GM18519 (cell line): ENCODE results near the gene WWP2.
"Not testable (repeated sequence)": the region's sequence is repeated elsewhere in the genome, so short reads cannot be mapped to it uniquely, and the experiment has no call there.

Experiments
- ATAC-seq: cut with Tn5 transposase; IDR thresholded peaks from one replicate; pipeline ENCODE4 v1.9.1; 2021; ENCODE audit warnings: mild to moderate bottlenecking, moderate library complexity; ENCODE audit not compliant: unreplicated experiment, low FRiP score

WWP2 gene

DNA sequence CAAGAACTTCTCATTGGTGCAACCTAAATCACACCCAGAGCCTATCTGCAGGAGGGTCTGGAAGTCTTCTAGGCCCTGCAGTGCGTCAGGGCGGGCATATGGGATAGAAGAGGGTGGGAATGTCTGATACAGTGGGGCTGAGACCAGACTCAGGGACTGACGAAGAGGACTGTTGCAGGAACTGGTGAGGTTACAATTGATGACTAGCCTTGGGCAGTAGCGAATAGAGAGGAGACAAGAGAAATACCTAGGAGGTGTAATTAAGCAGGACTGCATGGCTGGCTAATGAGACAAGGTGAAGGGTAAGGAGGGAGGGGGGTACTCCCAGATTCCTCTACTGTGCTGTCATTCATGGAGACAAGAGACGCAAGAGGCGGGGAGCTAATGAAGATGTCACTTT lies 91.3 kb downstream of the WWP2 start:
- no peak for ATAC-seq

DNA sequence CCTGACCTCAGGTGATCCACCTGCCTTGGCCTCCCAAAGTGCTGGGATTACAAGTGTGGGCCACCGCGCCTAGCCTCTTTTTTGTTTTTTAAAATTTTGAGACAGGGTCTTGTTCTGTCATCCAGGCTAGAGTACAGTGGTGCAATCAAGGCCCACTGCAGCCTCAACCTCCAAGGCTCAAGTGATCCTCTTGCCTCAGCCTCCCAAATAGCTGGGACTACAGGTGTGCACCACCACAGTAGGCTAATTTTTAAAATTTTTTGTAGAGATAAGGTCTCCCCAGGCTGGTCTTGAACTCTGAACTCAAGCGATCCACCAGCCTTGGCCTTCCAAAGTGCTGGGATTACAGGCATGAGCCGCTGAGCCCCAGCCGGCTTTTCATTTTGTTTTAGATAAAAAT lies 92.6 kb downstream of the WWP2 start:
- ATAC-seq = not testable (repeated sequence)

DNA sequence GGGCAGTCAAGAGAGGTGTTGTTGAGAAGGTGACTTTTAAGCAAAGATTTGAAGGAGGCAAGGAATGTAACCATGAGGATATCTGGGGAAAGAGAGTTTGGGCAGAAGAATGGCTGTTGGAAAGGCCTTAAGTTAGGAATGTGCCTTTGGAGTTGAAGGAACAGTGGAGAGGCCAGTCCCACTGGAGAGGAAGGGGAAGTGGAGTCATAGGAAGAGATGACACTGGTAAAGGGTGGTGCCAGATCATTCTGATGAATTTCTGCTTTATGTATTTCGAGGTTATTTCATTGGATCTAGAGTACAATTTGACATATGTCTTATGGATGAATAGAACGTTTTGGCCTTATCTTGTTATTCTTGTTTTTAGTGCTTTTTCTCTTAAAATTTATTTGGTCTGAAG lies 93.5 kb downstream of the WWP2 start:
- no peak for ATAC-seq

DNA sequence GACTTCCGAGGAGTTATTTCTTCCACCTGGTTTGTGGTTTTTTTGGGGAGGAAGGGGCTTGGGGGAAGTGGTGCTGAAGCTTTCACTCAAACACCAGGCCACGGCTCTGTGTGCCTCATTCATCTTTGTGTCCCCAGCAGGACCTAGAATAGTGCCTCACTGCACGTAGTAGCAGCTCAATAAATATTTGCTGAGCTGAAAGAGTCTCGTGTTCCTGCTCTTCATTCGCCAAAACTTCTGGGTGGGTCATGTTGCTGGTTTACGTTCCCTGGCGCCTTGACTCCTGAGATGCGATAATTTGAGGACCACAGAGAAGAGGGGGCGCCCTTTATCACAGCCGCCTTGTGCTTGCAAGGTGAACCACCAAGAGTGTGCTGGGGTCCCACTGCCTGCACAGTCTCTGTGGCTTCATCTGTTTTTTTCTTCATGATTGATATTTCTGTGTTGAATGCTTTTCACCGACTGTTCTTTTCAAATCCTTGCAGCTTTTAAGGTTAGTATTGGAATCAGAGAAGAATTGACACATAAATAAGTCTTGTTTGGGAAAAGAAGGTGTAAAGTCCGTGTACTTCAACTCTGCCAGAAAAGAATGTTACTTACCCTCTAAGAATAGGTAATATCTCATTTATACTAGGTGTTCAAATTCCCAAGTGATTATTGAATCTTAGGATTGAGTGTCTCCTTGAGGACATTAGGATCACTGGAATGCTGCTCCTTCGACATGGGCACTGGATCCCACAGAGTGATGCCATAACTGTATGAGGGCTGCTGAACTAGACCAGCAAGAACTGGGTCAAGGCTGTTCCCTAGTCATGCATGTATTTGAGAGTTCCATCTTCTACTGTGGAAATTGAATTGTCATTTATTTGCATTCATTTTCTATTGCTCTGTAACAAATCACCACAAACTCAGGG lies 96.3 kb downstream of the WWP2 start:
- ATAC-seq = no peak

GRCh38 chr16:69859105-69859989 lies 97.2 kb downstream of the WWP2 start:
- no peak for ATAC-seq

DNA sequence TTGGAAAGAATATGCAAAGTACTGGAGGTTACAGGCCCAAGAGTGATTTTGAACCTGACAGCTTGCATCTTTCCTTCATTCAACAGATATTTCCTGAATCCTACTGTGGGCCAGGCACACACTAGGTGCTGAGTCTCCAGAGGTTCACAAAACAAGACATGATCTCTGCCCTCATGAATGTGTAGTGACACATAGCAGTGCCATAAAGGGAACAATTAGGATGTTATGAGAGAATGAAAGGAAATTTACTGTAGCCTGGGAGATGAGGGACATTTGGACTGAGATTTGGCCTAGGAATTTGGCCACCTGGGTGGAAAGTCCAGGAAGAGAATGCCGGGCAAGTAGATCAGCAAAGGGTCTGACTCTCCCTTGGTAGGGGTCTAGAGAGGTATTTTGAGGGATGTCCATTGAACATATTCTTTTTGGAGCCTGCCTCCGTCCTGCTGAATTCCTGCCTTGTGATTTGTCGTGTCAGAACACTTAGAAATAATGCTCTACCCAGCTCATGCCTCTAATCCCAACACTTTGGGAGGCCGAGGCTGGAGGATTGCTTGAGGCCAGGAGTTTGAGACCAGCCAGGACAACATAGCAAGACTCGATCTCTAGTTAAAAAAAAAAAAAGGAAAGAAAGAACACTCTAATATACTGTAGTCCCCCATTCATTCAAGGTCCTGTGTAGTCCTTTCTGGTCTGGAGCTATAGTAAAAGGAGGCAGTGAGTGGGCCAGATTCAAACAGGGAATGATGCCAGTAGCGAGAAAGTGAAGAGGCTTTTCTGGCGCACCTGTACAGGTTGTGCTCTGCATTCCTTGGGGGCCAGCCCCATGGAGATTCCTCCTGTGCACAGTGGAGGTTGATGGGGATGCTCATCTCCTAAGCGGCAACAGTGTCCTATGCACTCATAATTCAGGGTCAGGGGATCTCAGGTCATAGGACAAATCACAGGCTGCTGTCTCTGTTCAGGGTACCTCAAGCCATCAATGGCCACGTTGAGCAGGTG lies 98.4 kb downstream of the WWP2 start:
- ATAC-seq = no peak

DNA sequence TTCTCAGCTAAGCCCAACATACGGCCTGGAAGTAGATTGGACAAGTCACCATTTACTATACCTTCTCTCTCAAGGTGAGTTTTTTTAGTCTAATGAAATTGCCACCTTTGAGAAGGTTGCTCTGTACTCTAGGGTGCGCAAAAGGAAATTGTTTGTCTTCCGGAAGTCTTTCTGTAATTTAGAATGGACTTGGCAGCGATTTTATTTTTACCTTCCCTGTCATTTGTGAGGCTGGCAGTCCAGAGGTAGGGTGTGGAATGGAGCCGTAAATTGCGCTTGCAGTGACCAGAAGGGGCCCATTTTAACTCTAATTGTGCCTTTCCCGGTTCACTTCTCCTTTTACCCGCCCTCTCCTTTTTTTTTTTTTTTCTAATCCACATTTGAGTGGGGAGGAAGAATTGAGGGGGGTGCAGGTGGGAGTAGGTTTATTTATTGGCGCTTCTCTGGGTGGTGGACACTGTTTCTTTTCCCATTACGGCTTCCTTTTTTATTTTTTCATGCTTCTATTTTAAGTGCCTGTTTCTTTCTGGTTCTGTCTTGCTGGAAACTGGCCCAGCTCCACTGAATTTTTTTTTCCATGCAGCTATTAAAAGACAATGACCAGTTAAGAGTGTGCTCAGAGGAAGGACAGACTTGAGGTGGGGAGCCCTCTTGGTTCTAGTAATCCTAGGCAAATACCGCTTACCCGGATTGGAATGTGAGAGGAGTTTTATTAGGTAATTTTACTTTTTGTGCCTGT lies 99.3 kb downstream of the WWP2 start:
- ATAC-seq = no peak

DNA sequence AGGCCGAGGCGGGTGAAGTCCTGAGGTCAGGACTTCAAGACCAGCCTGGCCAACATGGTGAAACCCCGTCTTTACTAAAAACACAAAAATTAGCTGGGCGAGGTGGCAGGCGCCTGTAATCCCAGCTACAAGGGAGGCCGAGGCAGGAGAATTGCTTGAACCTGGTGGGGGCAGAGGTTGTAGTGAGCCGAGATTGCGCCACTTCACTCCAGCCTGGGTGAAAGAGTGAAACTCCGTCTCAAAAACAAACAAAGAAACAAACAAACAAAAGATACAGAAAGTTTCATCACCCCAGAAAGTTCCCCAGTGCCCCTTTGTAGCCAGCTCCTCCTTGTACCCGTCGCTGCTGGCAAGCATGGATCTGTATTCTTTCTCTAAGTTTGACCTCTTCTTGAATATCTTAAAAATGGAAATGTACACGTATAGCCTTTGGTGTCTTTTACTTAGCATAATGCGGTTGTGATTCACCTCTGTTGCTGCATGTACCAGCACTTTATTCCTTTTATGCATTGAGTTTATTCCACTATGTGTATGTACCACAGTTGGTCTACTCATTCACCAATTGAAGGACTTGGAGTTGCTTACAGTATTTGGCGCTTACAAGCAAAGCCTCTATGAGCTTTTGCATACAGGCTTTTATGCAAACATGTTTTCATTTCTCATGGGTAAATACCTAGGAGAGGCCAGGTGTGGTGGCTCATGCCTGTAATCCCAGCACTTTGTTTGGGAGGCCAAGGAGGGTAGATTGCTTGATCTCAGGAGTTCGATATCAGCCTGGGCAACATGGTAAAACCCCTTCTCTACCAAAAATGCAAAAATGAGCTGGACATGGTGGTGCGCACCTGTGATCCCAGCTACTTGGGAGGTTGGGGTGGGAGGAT lies 101.5 kb downstream of the WWP2 start:
- ATAC-seq = no peak

DNA sequence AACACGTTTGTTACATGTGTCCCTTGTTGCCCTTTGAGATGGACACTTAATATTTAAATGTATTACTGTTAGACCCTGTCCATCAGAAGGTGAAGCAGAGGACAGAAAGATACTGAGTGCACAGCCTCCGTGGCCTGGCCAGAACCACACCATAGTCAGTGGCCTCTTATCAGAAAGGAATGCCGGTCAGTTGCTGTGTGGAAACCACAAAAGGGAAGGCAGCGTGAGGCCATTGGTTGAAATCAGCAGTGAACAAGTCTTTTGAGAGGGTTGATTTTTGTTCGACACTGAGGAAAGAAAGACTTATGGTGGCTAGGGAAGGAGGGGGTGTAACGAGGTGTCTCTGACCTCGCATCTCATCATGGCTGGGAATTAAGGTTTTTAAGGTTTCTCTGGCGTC lies 103.6 kb downstream of the WWP2 start:
- no peak for ATAC-seq

DNA sequence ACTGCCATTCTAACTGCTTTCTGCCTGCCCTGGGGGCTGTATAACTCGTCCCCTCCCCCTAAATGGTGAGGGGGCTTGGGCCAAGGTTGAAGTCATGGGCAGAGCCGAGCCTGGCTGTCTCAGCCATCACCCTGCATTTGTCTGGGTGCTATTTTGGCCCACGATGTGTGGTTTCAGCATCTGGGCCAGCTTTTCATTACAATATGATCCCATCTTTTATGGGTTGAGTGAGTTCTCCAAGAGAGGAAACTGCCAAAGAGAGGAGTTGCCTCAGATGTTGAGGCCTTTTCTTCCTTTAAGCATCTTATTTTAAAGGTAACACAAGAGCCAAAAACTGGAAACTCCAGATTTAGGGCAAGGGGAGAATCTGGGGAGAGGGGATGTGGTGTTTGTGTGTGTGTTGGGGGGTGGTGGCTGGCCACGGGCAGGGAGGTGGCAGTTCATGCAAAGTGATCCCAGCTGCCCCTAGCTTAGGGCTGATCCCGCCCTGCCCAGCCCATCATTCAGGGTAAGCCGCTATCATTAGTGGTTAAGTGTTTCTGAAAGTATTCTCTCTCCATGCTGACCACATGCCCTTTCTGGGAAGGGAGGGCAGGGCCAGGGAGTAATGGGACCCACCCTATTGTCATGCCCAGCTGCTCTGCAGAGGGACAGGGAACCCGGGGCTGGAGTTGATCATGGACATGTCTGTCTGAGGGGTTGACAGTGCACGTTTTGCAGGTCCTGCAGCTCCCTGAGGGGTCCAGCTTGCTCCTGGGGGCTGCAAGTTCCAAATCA lies 105.8 kb downstream of the WWP2 start:
- no peak for ATAC-seq

GRCh38 chr16:69870761-69871160 lies 108.6 kb downstream of the WWP2 start:
- no peak for ATAC-seq

DNA sequence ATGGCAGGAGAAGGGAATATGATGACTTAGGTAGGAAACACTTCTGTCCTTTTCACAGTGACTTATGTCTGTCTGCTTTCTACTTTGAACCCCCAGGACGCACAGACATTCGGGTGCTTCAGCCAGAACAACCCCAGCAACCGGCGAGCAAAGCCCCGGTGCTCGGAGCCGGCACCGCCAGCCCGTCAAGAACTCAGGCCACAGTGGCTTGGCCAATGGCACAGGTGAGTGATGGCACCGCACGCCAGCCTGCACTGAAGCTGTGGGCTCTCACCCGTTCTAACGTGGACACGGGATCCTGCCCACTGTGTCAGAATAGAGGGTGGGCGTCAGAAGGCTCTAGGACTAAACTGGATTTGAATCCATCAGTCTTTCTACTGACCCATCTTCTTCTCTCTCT lies 109.6 kb downstream of the WWP2 start:
- no peak for ATAC-seq

GRCh38 chr16:69872888-69873287 lies 110.8 kb downstream of the WWP2 start:
- no peak for ATAC-seq

- no peak for ATAC-seq
Measured at GRCh38 chr16:69873783-69874182, 111.7 kb downstream of the WWP2 start.

DNA sequence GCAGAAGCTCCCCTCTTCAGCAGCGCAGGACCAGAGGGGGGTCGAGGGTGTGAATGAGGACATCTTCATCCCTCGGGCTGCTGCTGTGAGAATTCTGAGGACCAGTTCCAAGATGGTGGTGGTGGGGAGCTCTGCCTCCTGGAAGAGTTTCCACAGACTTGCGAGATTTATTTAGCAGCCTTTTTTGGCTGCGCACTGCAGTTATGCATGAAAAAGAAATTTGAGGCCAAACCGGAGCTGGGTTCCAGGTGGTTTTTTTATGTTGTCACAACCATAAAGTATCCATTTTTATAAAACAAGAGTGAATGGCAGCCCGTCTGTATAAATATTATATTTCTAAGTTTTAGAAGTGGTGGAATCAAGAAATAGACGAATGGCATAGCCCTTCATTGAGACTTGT lies 112.1 kb downstream of the WWP2 start:
- no peak for ATAC-seq

GRCh38 chr16:69880640-69881133 lies 118.6 kb downstream of the WWP2 start:
- no peak for ATAC-seq

DNA sequence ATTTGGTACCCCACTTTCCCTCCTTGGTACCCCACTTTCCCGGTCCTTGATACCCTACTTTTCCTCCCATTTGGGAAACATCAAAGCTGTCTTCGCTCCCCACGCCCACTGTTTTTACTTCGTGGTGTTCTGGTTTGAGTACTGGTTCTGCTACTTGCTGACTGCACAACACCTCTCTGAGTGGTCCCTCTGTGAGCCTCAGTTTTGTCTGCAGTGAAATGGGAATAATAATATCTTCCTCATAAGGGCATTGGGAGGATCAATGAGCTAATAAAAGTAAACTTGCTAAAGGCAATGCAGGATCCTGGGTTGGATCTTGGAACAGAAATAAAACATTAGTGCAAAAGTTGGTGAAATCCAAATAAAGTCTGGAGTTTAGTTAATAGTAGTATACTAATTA lies 119.0 kb downstream of the WWP2 start:
- ATAC-seq = no peak

- ATAC-seq = no peak
Measured at GRCh38 chr16:69883744-69884143, 121.6 kb downstream of the WWP2 start.
